Endothelial cell of umbilical vein (primary cell): ENCODE results near the gene LSM2.

ENCODE experiments used
- CTCF ChIP-seq, 2 donors: IDR thresholded peaks; 1 replicate in 1 of 2; 2 replicates in 1 of 2; pipeline ENCODE4 v1.5.1; 2011; ENCODE audit warnings: low read length in 2 of 2, mild to moderate bottlenecking in 2 of 2, moderate library complexity in 2 of 2, control low read depth in 1 of 2, inconsistent platforms in 1 of 2, low read depth in 1 of 2; ENCODE audit not compliant: insufficient read depth in 1 of 2; ENCODE audit errors: extremely low read depth in 1 of 2
- EZH2 ChIP-seq: IDR thresholded peaks from 2 replicates; pipeline ENCODE4 v1.6.1; 2012; ENCODE audit warnings: borderline replicate concordance, low read depth, mild to moderate bottlenecking, moderate library complexity, low read length, inconsistent platforms; ENCODE audit not compliant: severe bottlenecking
- MAX ChIP-seq: IDR thresholded peaks from 2 replicates; pipeline ENCODE4 v1.6.1; 2011; ENCODE audit not compliant: insufficient read depth, insufficient read length
- POLR2A ChIP-seq: IDR thresholded peaks from 2 replicates; pipeline ENCODE4 v1.6.1; 2012; ENCODE audit warnings: low read depth, mild to moderate bottlenecking, control low read depth, low read length

- no peak for TF ChIP-seq CTCF (IDR thresholded peaks at IDR 0.05; ENCODE audit: extremely low read depth in 1 of 2, insufficient read depth in 1 of 2, low read depth in 1 of 2, low read length in 2 of 2)
- TF ChIP-seq POLR2A = no peak
- TF ChIP-seq MAX = no peak
- TF ChIP-seq EZH2 = no peak
These were observed 43.7 kb downstream of the LSM2 start for GRCh38 chr6:31762878-31763618.
